Stimulated activated CD4-positive, alpha-beta T cell treated with anti-CD3 and anti-CD28 coated beads, TNF-alpha, amount 100 ng/mL, for 1 hour (primary cell): ENCODE measurements around the gene ATF6B.
A peak's percentile ranks its signal among the peaks of the same experiment; 100 is the strongest.
"Not testable (repeated sequence)": the region's sequence is repeated elsewhere in the genome, so short reads cannot be mapped to it uniquely, and the experiment has no call there.

Source experiments
- DNase-seq, 3 donors: peaks; one replicate each; pipeline ENCODE4 v3.0.0-alpha.2; 2020; ENCODE audit warnings: low read depth in 3 of 3, low spot score in 1 of 3

The ATF6B gene

GRCh38 chr6:32108094-32108627 lies 19.9 kb downstream of the ATF6B start:
- DNase-seq = no peak

GRCh38 chr6:32107406-32107805 lies 20.6 kb downstream of the ATF6B start:
- DNase-seq = no peak

GRCh38 chr6:32105433-32105832 lies 22.6 kb downstream of the ATF6B start:
- DNase-seq = no peak

GRCh38 chr6:32102255-32102654 lies 25.8 kb downstream of the ATF6B start:
- DNase-seq = no peak

- not testable (repeated sequence) for DNase-seq
Observed at GRCh38 chr6:32100251-32100650, 27.8 kb downstream of the ATF6B start.

GRCh38 chr6:32097364-32097763 lies 30.7 kb downstream of the ATF6B start:
- no peak for DNase-seq

GRCh38 chr6:32096394-32097258 lies 31.4 kb downstream of the ATF6B start:
- no peak for DNase-seq

GRCh38 chr6:32096087-32096393 lies 32.0 kb downstream of the ATF6B start:
- DNase-seq = no peak

GRCh38 chr6:32095338-32096086 lies 32.5 kb downstream of the ATF6B start:
- DNase-seq = no peak

GRCh38 chr6:32092760-32093497 lies 35.1 kb downstream of the ATF6B start:
- DNase-seq = no peak

- no peak for DNase-seq
Observed at GRCh38 chr6:32089082-32089828, 38.8 kb downstream of the ATF6B start.

- DNase-seq = no peak
Observed at GRCh38 chr6:32088487-32089049, 39.5 kb downstream of the ATF6B start.

GRCh38 chr6:32087574-32088486 lies 40.2 kb downstream of the ATF6B start:
- peak; percentile 25 to 56 (median 38) for DNase-seq

GRCh38 chr6:32086661-32087573 lies 41.1 kb downstream of the ATF6B start:
- DNase-seq = no peak

- DNase-seq = no peak
Observed at GRCh38 chr6:32085759-32086459, 42.1 kb downstream of the ATF6B start.

GRCh38 chr6:32084780-32085179 lies 43.3 kb downstream of the ATF6B start:
- no peak for DNase-seq

- DNase-seq = no peak
Observed at GRCh38 chr6:32083812-32084768, 44.0 kb downstream of the ATF6B start.
